Tibial nerve (tissue), 4 donors: ENCODE measurements around the gene ZBTB21. TPM values are rescaled to one million over a fixed set of nuclear protein-coding genes. Genes with fewer than 3 reads are reported as not detected.

Experiments used
- DNase-seq, 2 donors: peaks; one replicate each; pipeline ENCODE4 v3.0.0-alpha.2; 2019; ENCODE audit warnings: low spot score in 2 of 2
- H3K27ac ChIP-seq, 4 donors: fragments of 200-600 bp; sonication (generic) in 3 of 4; one replicate each; pipeline ENCODE4 v1.5.1; 2017 to 2019; ENCODE audit warnings: mild to moderate bottlenecking in 1 of 4
- H3K27me3 ChIP-seq, 2 donors: fragments of 200-600 bp; sonication (generic) in 1 of 2; one replicate each; pipeline versions ENCODE4 v1.5.1 to v1.6.0; 2017 to 2019
- H3K36me3 ChIP-seq, 3 donors: fragments of 200-600 bp; sonication (generic); one replicate each; pipeline ENCODE4 v1.5.1; 2018 to 2019
- H3K4me1 ChIP-seq, 4 donors: fragments of 200-600 bp; sonication (generic) in 3 of 4; one replicate each; pipeline ENCODE4 v1.5.1; 2017 to 2019
- H3K4me3 ChIP-seq, 4 donors: fragments of 200-600 bp; sonication (generic) in 3 of 4; one replicate each; pipeline ENCODE4 v1.5.1; 2017 to 2019; ENCODE audit warnings: mild to moderate bottlenecking in 1 of 4, moderate library complexity in 1 of 4
- H3K9me3 ChIP-seq, 4 donors: fragments of 200-600 bp; sonication (generic) in 3 of 4; one replicate each; pipeline ENCODE4 v1.5.1; 2017 to 2019
- CTCF ChIP-seq, 5 experiments: fragments of 200-600 bp in 3 of 5; fragments of 450-650 bp in 2 of 5; sonication (generic) in 3 of 5; IDR thresholded peaks; one replicate each; pipeline ENCODE4 v1.5.1; 2016 to 2019; ENCODE audit warnings: antibody characterized with exemption in 5 of 5, mild to moderate bottlenecking in 3 of 5, moderate library complexity in 2 of 5
- EP300 ChIP-seq, 2 donors: sonication (generic); formaldehyde crosslinking; IDR thresholded peaks; one replicate each; pipeline ENCODE4 v1.6.1; 2017; ENCODE audit warnings: antibody characterized with exemption in 2 of 2, mild to moderate bottlenecking in 1 of 2
- POLR2A ChIP-seq, 2 donors: fragments of 450-650 bp; IDR thresholded peaks; one replicate each; pipeline ENCODE4 v1.6.1; 2017; ENCODE audit warnings: antibody characterized with exemption in 2 of 2, mild to moderate bottlenecking in 2 of 2, moderate library complexity in 2 of 2
- WGBS, 2 donors: methylation state at CpG; one replicate each; pipeline ENCODE4 v1.1.5; 2018; 5-methylcytosine and 5-hydroxymethylcytosine counted together
- total RNA-seq, 4 donors: library from RNA; depleted of rRNA; stranded (reverse); fragments of >200 nt; gene quantifications; one replicate each; pipeline ENCODE4 v1.1.0, GENCODE V29; 2016

Gene ZBTB21
- total RNA-seq, 4 donors from 2014 or later: 9.4 to 13.8 (median 10.6) TPM

- H3K4me1 ChIP-seq: peaks cover 0 to 11% (median 5%) of the 10 kb centered on the region in 4 donors
- WGBS, 2 donors: 95 to 98% methylated on average over 10 of the region's 10 CpGs
- H3K4me3 ChIP-seq: no peak overlapping the region
- no peaks in the 10 kb centered on the region for H3K9me3 ChIP-seq
- TF ChIP-seq EP300 (IDR thresholded peaks at IDR 0.05) (no peak), CTCF (IDR thresholded peaks at IDR 0.05) (no peak), POLR2A (IDR thresholded peaks at IDR 0.05) (no peak)
- no peak overlapping the region for H3K27ac ChIP-seq
- no peaks in the 10 kb centered on the region for H3K36me3 ChIP-seq
- no peaks in the 10 kb centered on the region for H3K27me3 ChIP-seq
- DNase-seq: no peak
Observed at GRCh38 chr21:42048870-42049577, 38.9 kb upstream of the ZBTB21 start.

- Histone ChIP-seq H3K4me1 (peaks cover 0 to 11% (median 5%) of the 10 kb centered on the region in 4 donors), H3K9me3 (no peaks in the 10 kb centered on the region), H3K4me3 (no peak overlapping the region), H3K27me3 (no peaks in the 10 kb centered on the region), H3K36me3 (no peaks in the 10 kb centered on the region), H3K27ac (peak overlapping the region in 1 of 4 donors; percentile 35)
- peak; percentile 20 to 36 for DNase-seq
- 58 to 62% methylated on average over 19 of the region's 19 CpGs for WGBS, 2 donors
- TF ChIP-seq CTCF (IDR thresholded peaks at IDR 0.05) (no peak), EP300 (IDR thresholded peaks at IDR 0.05) (peak in 1 of 2 donors; percentile 69)
Observed at GRCh38 chr21:42047821-42048613, 37.9 kb upstream of the ZBTB21 start.

- Histone ChIP-seq H3K27ac (no peak overlapping the region), H3K9me3 (no peaks in the 10 kb centered on the region), H3K36me3 (no peaks in the 10 kb centered on the region), H3K4me1 (peaks cover 0 to 14% (median 5%) of the 10 kb centered on the region in 4 donors), H3K4me3 (no peak overlapping the region), H3K27me3 (no peaks in the 10 kb centered on the region)
- WGBS, 2 donors: 96 to 97% methylated on average over 7 of the region's 7 CpGs
- no peak for DNase-seq
- TF ChIP-seq CTCF (IDR thresholded peaks at IDR 0.05) (no peak), EP300 (IDR thresholded peaks at IDR 0.05) (no peak), POLR2A (IDR thresholded peaks at IDR 0.05) (no peak)
Observed at GRCh38 chr21:42044871-42045495, 34.8 kb upstream of the ZBTB21 start.

GRCh38 chr21:42043961-42044360 lies 33.8 kb upstream of the ZBTB21 start:
- WGBS, 2 donors: 85 to 89% methylated on average over 15 to 17 of the region's 17 CpGs

More at GRCh38 chr21:42043961-42044360, 33.8 kb upstream of the ZBTB21 start:
- no peaks in the 10 kb centered on the region for H3K9me3 ChIP-seq
- H3K36me3 ChIP-seq: no peaks in the 10 kb centered on the region
- H3K27me3 ChIP-seq: no peaks in the 10 kb centered on the region
- TF ChIP-seq CTCF (IDR thresholded peaks at IDR 0.05): no peak
- TF ChIP-seq EP300 (IDR thresholded peaks at IDR 0.05): no peak
- no peak for TF ChIP-seq POLR2A (IDR thresholded peaks at IDR 0.05)
- H3K4me3 ChIP-seq: no peak overlapping the region
- peaks cover 0 to 21% (median 5%) of the 10 kb centered on the region in 4 donors for H3K4me1 ChIP-seq
- no peak overlapping the region for H3K27ac ChIP-seq
- no peak for DNase-seq
